HG02970 (cell line): ENCODE results near the gene PHF21A.

ENCODE experiments used
- ATAC-seq: cut with Tn5 transposase; IDR thresholded peaks from one replicate; pipeline ENCODE4 v1.9.1; 2021; ENCODE audit warnings: mild to moderate bottlenecking, moderate library complexity, moderate number of reproducible peaks; ENCODE audit not compliant: unreplicated experiment, low FRiP score

The PHF21A gene

DNA sequence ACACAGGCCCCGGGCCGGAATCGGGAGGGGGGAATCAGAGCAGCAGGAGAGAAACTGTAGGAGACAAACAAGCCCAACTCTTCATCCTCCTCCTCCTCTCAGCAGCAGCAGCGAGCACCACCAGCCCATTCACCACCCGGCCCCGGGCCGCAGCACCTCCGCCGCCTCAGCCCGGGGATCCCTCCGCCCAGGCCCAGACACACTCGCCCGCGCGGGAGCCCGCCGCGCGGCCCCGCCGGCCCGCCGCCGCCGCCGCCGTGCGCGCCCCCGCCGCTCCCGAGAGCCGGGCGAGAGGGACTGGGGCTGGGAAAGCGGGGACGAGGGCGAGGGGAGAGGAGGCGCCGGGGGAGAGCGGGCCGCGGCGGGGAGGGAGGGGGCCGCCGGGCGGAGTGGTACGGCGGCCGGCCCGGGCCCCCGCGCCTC lies at the start of gene PHF21A:
TSS of gene PHF21A (minus strand) at position 154 of the 423 bp plus-strand sequence. CDS start 37,235 bp downstream, outside the sequence.
- ATAC-seq: peak; percentile 52

DNA sequence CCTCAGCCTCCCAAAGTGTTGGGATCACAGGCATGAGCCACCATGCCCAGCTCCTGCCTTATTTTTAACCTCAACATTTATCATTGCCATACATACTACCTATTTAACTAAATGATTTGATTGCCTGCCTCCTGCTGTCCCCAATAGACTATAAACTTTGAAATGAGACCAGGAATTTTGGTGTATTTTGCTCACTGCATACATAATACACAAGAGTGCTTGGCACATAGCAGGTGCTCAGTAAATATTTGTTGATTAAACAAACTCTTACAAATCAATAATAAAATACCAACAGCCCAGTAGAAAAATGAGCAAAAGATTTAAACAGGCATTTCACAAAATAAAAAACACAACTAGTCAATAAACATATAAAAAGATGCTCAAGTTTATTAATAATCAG lies 49.5 kb upstream of the PHF21A start:
- ATAC-seq: no peak

DNA sequence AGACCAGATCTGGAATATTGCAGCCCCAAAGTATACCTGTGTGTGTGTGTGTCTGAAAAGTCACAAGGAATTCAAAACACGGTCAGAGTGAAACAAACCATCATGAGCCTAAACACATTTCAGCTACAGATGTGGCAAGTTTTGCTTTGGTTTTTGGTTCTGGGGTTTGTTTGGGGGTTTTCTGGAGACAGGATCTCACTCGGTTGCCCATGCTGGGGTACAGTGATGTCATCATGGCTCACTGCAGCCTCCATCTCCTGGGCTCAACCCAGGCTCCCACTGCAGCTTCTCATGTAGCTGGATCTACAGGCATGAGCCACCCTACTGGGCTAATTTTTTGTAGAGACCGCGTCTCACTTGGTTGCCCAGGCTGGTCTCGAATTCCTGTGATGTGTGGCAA lies 41.4 kb upstream of the PHF21A start:
- no peak for ATAC-seq

DNA sequence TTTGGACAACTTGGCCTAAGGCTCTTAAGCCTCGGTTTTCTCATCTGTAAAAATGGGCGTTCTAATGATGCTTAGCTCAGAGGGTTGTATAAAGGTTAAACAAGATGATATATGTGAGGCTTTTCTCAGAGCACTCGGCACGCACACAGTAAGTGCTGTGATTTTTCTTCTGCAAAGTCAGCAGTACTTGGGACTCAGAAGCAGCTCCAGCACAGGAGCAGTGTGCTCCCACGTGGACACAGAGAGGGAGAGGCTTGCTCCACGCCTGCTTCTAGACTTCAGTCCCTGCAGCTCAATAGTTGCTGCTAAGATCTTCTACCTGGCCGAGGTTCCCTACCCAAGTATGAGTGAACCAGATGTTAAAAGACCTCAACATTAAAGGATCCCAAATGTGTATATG lies 39.9 kb upstream of the PHF21A start:
- ATAC-seq: no peak

DNA sequence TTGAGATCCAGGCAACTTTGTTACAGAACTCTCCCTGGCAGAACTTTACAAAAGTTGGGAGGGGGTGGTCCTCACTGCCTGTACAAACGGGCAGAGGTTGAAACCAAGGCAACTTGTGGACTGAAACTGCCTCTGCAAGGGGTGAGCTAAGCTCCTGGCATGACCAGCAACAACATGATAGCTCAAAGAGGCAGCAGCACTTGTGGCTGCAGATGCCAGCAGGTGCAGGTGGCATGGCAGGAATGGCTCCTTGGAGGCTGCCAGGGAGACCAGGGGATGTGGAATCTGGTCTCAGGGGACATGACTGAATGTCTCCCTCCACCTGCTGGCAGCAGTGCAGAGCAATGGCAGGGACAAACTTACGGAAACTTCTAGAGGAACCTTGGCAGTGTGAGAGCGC lies 38.8 kb upstream of the PHF21A start:
- ATAC-seq: no peak

DNA sequence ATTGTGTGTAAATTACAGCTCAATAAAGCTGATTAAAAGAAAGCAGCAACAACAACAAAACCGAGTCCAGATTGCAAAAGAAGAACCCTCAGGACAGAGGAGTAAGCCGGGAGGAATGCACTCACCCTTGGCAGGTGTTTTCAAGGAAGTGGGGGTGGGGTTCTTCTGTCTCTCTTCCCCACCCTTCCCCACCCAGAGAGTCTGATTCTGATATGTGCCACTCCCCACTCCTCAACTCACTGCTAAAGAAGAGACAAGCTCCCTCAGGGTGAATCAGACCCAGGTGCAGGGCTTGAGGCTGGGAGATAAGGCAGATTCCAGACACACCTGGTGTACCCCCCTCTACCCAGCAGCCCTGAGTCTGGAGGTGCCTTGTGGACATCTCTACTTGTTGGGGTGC lies 38.4 kb upstream of the PHF21A start:
- ATAC-seq: no peak

- ATAC-seq: no peak
These were observed 28.6 kb upstream of the PHF21A start for GRCh38 chr11:46149826-46150225.

- no peak for ATAC-seq
These were observed 28.1 kb upstream of the PHF21A start for GRCh38 chr11:46149342-46149741.

GRCh38 chr11:46144741-46145140 lies 23.5 kb upstream of the PHF21A start:
- ATAC-seq: no peak

- ATAC-seq: no peak
These were observed 22.0 kb upstream of the PHF21A start for GRCh38 chr11:46143049-46143806.

DNA sequence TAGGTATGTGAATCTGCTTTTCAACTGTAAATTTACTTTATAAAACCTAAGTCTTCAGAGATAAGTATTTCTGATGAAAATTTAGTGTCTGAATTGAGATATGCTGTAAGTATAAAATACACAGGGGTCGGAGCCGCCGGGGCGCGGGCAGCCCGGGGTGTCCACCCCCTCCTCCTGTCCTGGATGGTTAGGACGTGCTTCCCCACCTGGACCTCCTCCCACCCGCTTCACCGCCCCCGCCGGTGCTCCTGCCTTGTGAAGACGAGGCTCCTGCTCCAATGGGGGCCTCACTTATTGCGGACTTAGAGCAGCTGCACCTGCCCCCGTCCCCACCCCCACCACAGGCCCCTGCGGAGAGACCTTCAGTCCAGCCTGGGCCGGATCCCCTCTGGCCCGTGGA lies 21.3 kb upstream of the PHF21A start:
- ATAC-seq: no peak

DNA sequence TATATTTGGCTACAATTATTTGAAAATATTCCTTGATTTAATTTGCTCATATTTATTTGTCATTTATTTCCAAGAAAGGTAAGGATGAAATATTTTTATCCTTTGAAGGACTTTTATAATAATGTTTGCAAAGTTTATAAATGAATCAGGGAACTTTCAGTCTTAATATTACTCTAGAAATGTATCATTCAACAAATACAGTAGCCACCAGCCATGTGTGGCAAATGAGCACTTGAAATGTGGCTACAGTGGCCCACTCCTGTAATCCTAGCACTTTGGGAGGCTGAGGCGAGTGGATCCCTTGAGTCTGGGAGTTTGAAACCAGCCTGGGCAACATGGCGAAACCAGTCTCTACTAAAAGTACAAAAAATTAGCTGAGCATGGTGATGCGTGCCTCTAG lies 20.3 kb upstream of the PHF21A start:
- ATAC-seq: no peak

GRCh38 chr11:46134540-46134939 lies 13.3 kb upstream of the PHF21A start:
- no peak for ATAC-seq

DNA sequence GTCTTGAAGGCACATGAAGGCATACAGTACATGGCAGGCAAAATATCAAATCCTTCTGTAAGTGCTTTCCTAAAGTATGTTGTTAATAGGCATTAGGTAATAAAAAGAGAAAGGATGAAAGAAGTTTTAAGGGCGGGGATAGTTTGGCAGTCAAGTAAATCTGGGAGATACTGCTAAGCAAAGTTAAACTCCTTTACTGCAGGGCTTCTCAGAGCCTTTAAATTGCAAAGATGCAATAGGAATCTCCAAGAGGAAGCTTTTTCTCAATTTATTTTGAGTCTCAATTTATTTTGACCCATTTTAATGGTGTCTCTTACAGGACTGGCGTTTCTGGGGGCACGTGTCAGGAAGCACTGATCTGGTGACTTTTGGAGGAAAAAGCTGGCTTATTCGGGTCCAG lies 12.8 kb upstream of the PHF21A start:
- no peak for ATAC-seq

DNA sequence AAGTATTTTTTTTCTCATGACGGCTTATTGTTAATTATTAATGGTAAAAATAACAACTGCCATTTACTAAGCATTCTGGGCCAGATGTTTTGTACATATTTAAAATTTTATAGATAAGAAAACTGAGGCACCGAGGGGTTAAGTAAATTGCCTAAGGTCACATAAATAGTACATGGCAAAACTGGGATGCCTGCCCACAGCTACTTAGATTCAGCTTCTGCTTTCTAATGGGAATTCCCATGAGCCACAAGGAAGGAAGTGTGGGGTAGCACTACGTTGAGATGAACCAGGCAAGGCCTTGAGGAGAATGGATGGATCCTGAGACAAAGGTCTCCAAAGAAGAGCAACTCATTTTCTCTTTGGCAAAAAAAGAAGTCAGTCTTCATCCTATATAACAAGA lies 11.9 kb upstream of the PHF21A start:
- no peak for ATAC-seq

DNA sequence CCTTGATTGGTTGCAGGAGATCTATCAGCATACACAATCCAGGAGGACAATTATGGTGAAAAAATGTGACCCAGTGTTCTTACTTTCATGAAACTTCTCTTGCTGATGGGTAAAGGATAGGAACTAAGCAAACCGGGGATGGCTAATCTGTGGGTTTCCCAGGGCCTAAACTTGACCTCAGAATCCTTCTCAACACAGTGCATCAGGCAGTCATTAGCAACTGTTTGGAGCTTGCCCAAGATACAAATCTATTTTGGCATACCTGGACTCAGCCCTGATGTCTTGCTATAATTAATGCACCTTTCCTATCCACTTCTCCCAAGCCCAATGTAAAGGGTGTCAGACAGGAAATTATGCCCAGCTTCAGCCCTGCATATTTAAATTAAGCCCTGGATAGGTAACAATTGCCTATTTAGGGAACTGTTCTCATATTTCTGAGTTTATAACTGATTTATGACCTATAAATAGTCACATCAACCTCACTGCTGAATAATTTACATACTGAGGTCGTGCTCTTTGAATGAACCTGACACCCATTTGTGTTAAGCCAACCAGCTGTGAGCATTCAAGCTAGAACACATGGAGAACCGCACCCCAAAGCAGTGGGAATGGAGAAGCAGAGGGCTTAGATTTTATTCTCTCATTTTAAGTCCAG lies 9.2 kb upstream of the PHF21A start:
- ATAC-seq: no peak

DNA sequence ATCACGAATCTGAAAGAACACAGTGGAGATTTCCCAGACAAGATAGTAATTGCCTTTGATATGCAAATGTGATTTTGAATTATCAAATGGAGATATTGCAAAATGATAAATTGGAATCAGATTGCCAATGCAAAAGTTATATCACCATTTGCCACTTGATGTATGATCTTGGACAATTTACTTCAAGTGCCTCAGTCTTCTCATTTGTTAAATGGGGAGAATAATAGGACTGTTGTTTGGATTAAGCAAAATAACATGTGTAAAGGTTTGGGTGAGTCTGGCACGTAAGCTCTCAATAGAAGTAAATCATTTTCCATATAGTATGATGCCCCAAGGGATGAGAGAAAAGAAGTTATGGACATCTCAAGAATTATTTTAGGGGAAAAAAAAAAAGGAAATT lies 7.9 kb upstream of the PHF21A start:
- no peak for ATAC-seq

DNA sequence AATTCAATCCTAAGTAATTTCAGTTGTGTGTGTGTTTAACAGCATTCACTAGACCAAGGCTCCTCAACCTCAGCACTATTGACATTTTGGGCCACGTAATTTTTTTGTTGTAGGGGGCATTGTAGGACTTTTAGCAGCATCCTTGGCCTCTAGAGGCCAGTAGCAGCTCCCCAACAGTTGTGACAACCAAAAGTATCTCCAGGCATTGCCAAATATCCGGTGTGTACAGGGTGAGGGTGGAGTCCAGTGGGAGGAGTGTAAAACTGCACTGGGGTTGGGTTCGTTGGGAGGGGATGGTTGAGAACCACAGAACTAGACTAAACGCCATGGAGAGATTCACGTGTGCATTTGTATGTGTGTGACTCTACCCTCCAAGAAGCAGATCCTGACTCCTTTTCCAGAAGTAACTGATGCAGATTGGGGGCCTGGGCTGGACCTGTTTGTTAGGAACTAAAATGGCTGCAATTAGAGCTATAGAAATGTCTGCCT lies 5.9 kb upstream of the PHF21A start:
- ATAC-seq: no peak

GRCh38 chr11:46125284-46125683 lies 4.0 kb upstream of the PHF21A start:
- no peak for ATAC-seq

GRCh38 chr11:46122945-46123715 lies 1.9 kb upstream of the PHF21A start:
- ATAC-seq: no peak
